Ishikawa (cell line): ENCODE data around the gene HEBP2.

ENCODE experiments used
- CEBPB ChIP-seq: IDR thresholded peaks from 2 replicates; pipeline ENCODE4 v1.6.1; 2012
- CREB1 ChIP-seq: IDR thresholded peaks from 2 replicates; pipeline ENCODE4 v1.6.1; 2012; ENCODE audit warnings: low read depth
- EGR1 ChIP-seq: IDR thresholded peaks from 2 replicates; pipeline ENCODE4 v1.6.1; 2012
- EP300 ChIP-seq: IDR thresholded peaks from 2 replicates; pipeline ENCODE4 v1.6.1; 2012; ENCODE audit warnings: borderline replicate concordance
- FOXM1 ChIP-seq: IDR thresholded peaks from 2 replicates; pipeline ENCODE4 v1.6.1; 2012; ENCODE audit warnings: low read depth, borderline replicate concordance
- MAX ChIP-seq: IDR thresholded peaks from 2 replicates; pipeline ENCODE4 v1.6.1; 2012
- NFIC ChIP-seq: IDR thresholded peaks from 2 replicates; pipeline ENCODE4 v1.6.1; 2012
- RAD21 ChIP-seq: IDR thresholded peaks from 2 replicates; pipeline ENCODE4 v1.6.1; 2012; ENCODE audit warnings: low read depth
- REST ChIP-seq: IDR thresholded peaks from 2 replicates; pipeline ENCODE4 v1.6.1; 2012; ENCODE audit warnings: low read depth, mild to moderate bottlenecking
- TAF1 ChIP-seq: IDR thresholded peaks from 2 replicates; pipeline ENCODE4 v1.6.1; 2012; ENCODE audit warnings: low read depth, mild to moderate bottlenecking
- TCF12 ChIP-seq: IDR thresholded peaks from 2 replicates; pipeline ENCODE4 v1.6.1; 2012; ENCODE audit warnings: low read depth
- TEAD4 ChIP-seq: IDR thresholded peaks from 2 replicates; pipeline ENCODE4 v1.6.1; 2012
- USF1 ChIP-seq: IDR thresholded peaks from 2 replicates; pipeline ENCODE4 v1.6.1; 2012
- YY1 ChIP-seq: IDR thresholded peaks from 2 replicates; pipeline ENCODE4 v1.6.1; 2012; ENCODE audit warnings: low read depth
- ZBTB7A ChIP-seq: IDR thresholded peaks from 2 replicates; pipeline ENCODE4 v1.6.1; 2012; ENCODE audit warnings: low read depth

HEBP2 gene

GRCh38 chr6:138416206-138416605 is 12.2 kb downstream of the HEBP2 start:
- TF ChIP-seq TEAD4 (no peak), USF1 (no peak), NFIC (no peak), RAD21 (no peak), TCF12 (no peak), FOXM1 (no peak), YY1 (no peak), REST (no peak), EGR1 (no peak), CREB1 (no peak), CEBPB (no peak), EP300 (no peak), ZBTB7A (no peak), TAF1 (no peak), MAX (no peak)

- TF ChIP-seq TEAD4 (no peak), FOXM1 (no peak), CEBPB (no peak), EP300 (no peak), NFIC (no peak), YY1 (no peak), RAD21 (no peak), TAF1 (no peak), TCF12 (no peak), EGR1 (no peak), REST (no peak), ZBTB7A (no peak), MAX (no peak), CREB1 (no peak), USF1 (no peak)
These were observed 13.6 kb downstream of the HEBP2 start for GRCh38 chr6:138417493-138418117.

GRCh38 chr6:138418118-138418742 is 14.2 kb downstream of the HEBP2 start:
- TF ChIP-seq NFIC (no peak), TCF12 (no peak), EP300 (no peak)

- TF ChIP-seq TCF12 = no peak
- TF ChIP-seq TAF1 = no peak
- TF ChIP-seq EGR1 = no peak
- no peak for TF ChIP-seq REST
These were observed 15.7 kb downstream of the HEBP2 start for GRCh38 chr6:138419766-138420165.

GRCh38 chr6:138420356-138420755 is 16.3 kb downstream of the HEBP2 start:
- no peak for TF ChIP-seq REST
- no peak for TF ChIP-seq YY1
- no peak for TF ChIP-seq USF1
- no peak for TF ChIP-seq EGR1
- TF ChIP-seq TCF12 = no peak
- TF ChIP-seq MAX = no peak
- TF ChIP-seq FOXM1 = no peak
- TF ChIP-seq EP300 = no peak
- TF ChIP-seq CREB1 = no peak
- TF ChIP-seq RAD21 = no peak
- no peak for TF ChIP-seq ZBTB7A
- no peak for TF ChIP-seq TEAD4
- no peak for TF ChIP-seq CEBPB
- TF ChIP-seq TAF1 = no peak
- TF ChIP-seq NFIC = no peak
